Measurements from ENCODE around the gene MRRF.
"Not testable (repeated sequence)": the region's sequence is repeated elsewhere in the genome, so short reads cannot be mapped to it uniquely, and the experiment has no call there.

The MRRF gene

GRCh38 chr9:122346478-122347347, 82.0 kb downstream of the MRRF start:
- H3K4me1 Mint-ChIP-seq: peaks cover 5% of the 10 kb centered on the region
- H3K4me3 Mint-ChIP-seq: peak overlapping the region; percentile 50
- no peaks in the 10 kb centered on the region for H3K36me3 Mint-ChIP-seq
- H3K27ac Mint-ChIP-seq: no peak overlapping the region
- peak; percentile 42 for ATAC-seq
- DNase-seq (ENCODE audit: low spot score in 2 of 2): no peak
- no peaks in the 10 kb centered on the region for H3K9me3 Mint-ChIP-seq

- Mint-ChIP-seq H3K27ac (no peak overlapping the region), H3K4me3 (peak overlapping the region; percentile 50), H3K9me3 (no peaks in the 10 kb centered on the region), H3K4me1 (peaks cover 5% of the 10 kb centered on the region), H3K36me3 (no peaks in the 10 kb centered on the region)
- ATAC-seq (no peak), DNase-seq (ENCODE audit: low spot score in 2 of 2) (no peak)
These were observed 82.9 kb downstream of the MRRF start for GRCh38 chr9:122347348-122348287.

- Mint-ChIP-seq H3K9me3 (no peaks in the 10 kb centered on the region), H3K4me1 (peaks cover 5% of the 10 kb centered on the region), H3K4me3 (no peak overlapping the region), H3K27ac (no peak overlapping the region), H3K36me3 (no peaks in the 10 kb centered on the region)
- ATAC-seq (no peak), DNase-seq (ENCODE audit: low spot score in 2 of 2) (no peak)
These were observed 83.7 kb downstream of the MRRF start for GRCh38 chr9:122348288-122348777.

GRCh38 chr9:122348791-122349190, 84.1 kb downstream of the MRRF start:
- no peaks in the 10 kb centered on the region for H3K36me3 Mint-ChIP-seq
- no peak overlapping the region for H3K4me3 Mint-ChIP-seq
- H3K4me1 Mint-ChIP-seq: peaks cover 5% of the 10 kb centered on the region
- ATAC-seq (no peak), DNase-seq (ENCODE audit: low spot score in 2 of 2) (no peak)
- H3K27ac Mint-ChIP-seq: no peak overlapping the region
- no peaks in the 10 kb centered on the region for H3K9me3 Mint-ChIP-seq

- Mint-ChIP-seq H3K4me1 (peaks cover 5% of the 10 kb centered on the region), H3K9me3 (no peaks in the 10 kb centered on the region), H3K27ac (no peak overlapping the region), H3K4me3 (no peak overlapping the region), H3K36me3 (no peaks in the 10 kb centered on the region)
- DNase-seq (ENCODE audit: low spot score in 2 of 2): no peak
- no peak for ATAC-seq
These were observed 84.5 kb downstream of the MRRF start for GRCh38 chr9:122349201-122349600.

GRCh38 chr9:122350577-122351355, 86.1 kb downstream of the MRRF start:
- ATAC-seq (peak; percentile 88), DNase-seq (ENCODE audit: low spot score in 2 of 2) (peak; percentile 76 to 87)
- no peak overlapping the region for H3K4me3 Mint-ChIP-seq
- H3K4me1 Mint-ChIP-seq: peaks cover 5% of the 10 kb centered on the region
- no peaks in the 10 kb centered on the region for H3K36me3 Mint-ChIP-seq
- H3K9me3 Mint-ChIP-seq: no peaks in the 10 kb centered on the region
- no peak overlapping the region for H3K27ac Mint-ChIP-seq

GRCh38 chr9:122354536-122355199, 90.0 kb downstream of the MRRF start:
- no peak overlapping the region for H3K4me3 Mint-ChIP-seq
- peaks cover 5% of the 10 kb centered on the region for H3K4me1 Mint-ChIP-seq
- H3K36me3 Mint-ChIP-seq: no peaks in the 10 kb centered on the region
- peak overlapping the region; percentile 75 for H3K27ac Mint-ChIP-seq
- peaks cover 4% of the 10 kb centered on the region for H3K9me3 Mint-ChIP-seq
- DNase-seq (ENCODE audit: low spot score in 2 of 2) (no peak), ATAC-seq (no peak)

GRCh38 chr9:122355336-122355875, 90.7 kb downstream of the MRRF start:
- H3K36me3 Mint-ChIP-seq: no peaks in the 10 kb centered on the region
- H3K27ac Mint-ChIP-seq: peak overlapping the region; percentile 38
- ATAC-seq (no peak), DNase-seq (ENCODE audit: low spot score in 2 of 2) (no peak)
- H3K4me1 Mint-ChIP-seq: peaks cover 5% of the 10 kb centered on the region
- peaks cover 4% of the 10 kb centered on the region for H3K9me3 Mint-ChIP-seq
- no peak overlapping the region for H3K4me3 Mint-ChIP-seq

GRCh38 chr9:122356627-122357026, 91.9 kb downstream of the MRRF start:
- no peaks in the 10 kb centered on the region for H3K36me3 Mint-ChIP-seq
- peaks cover 5% of the 10 kb centered on the region for H3K4me1 Mint-ChIP-seq
- no peak overlapping the region for H3K27ac Mint-ChIP-seq
- DNase-seq (ENCODE audit: low spot score in 2 of 2) (no peak), ATAC-seq (no peak)
- peaks cover 4% of the 10 kb centered on the region for H3K9me3 Mint-ChIP-seq
- no peak overlapping the region for H3K4me3 Mint-ChIP-seq

- H3K36me3 Mint-ChIP-seq: no peaks in the 10 kb centered on the region
- H3K4me3 Mint-ChIP-seq: no peak overlapping the region
- peaks cover 5% of the 10 kb centered on the region for H3K4me1 Mint-ChIP-seq
- peaks cover 4% of the 10 kb centered on the region for H3K9me3 Mint-ChIP-seq
- DNase-seq (ENCODE audit: low spot score in 2 of 2): no peak
- ATAC-seq: peak; percentile 76
- H3K27ac Mint-ChIP-seq: peak overlapping the region; percentile 55
These were observed 96.2 kb downstream of the MRRF start for GRCh38 chr9:122360891-122361290.

- H3K27ac Mint-ChIP-seq; H3K4me3 Mint-ChIP-seq; ATAC-seq; H3K36me3 Mint-ChIP-seq; H3K4me1 Mint-ChIP-seq; DNase-seq (ENCODE audit: low spot score in 2 of 2); H3K9me3 Mint-ChIP-seq: not testable (repeated sequence)
These were observed 98.4 kb downstream of the MRRF start for GRCh38 chr9:122363131-122363530.

GRCh38 chr9:122364117-122364782, 99.6 kb downstream of the MRRF start:
- Mint-ChIP-seq H3K4me1 (peaks cover 5% of the 10 kb centered on the region), H3K36me3 (no peaks in the 10 kb centered on the region), H3K27ac (no peak overlapping the region), H3K9me3 (no peaks in the 10 kb centered on the region), H3K4me3 (no peak overlapping the region)
- ATAC-seq (no peak), DNase-seq (ENCODE audit: low spot score in 2 of 2) (no peak)

GRCh38 chr9:122364783-122365150, 100.1 kb downstream of the MRRF start:
- ATAC-seq (no peak), DNase-seq (ENCODE audit: low spot score in 2 of 2) (no peak)
- Mint-ChIP-seq H3K36me3 (no peaks in the 10 kb centered on the region), H3K27ac (no peak overlapping the region), H3K9me3 (no peaks in the 10 kb centered on the region), H3K4me3 (no peak overlapping the region), H3K4me1 (peaks cover 5% of the 10 kb centered on the region)

Measured in stimulated activated effector memory CD8-positive, alpha-beta T cell treated with anti-CD3 and anti-CD28 coated beads, Interleukin-12 subunit alpha, Interleukin-12 subunit beta, amount 100 ng/mL, for 72 hours (primary cell).